Activated naive CD4-positive, alpha-beta T cell treated with anti-CD3 and anti-CD28 coated beads, Interleukin-2, amount 50 U/mL, for 16 hours (primary cell): ENCODE measurements around the gene EFNA5.
"Not testable (repeated sequence)": the region's sequence is repeated elsewhere in the genome, so short reads cannot be mapped to it uniquely, and the experiment has no call there.

Experiments used
- DNase-seq: peaks from one replicate; pipeline ENCODE4 v3.0.0-alpha.2; 2020

The EFNA5 gene

GRCh38 chr5:107476783-107477182 lies 194.0 kb downstream of the EFNA5 start:
- no peak for DNase-seq

GRCh38 chr5:107474716-107475489 lies 195.8 kb downstream of the EFNA5 start:
- DNase-seq: no peak

- DNase-seq: no peak
Measured at GRCh38 chr5:107474361-107474715, 196.4 kb downstream of the EFNA5 start.

GRCh38 chr5:107472620-107473064 lies 198.1 kb downstream of the EFNA5 start:
- no peak for DNase-seq

GRCh38 chr5:107470295-107470582 lies 200.5 kb downstream of the EFNA5 start:
- DNase-seq: no peak

GRCh38 chr5:107469485-107470294 lies 201.0 kb downstream of the EFNA5 start:
- no peak for DNase-seq

- no peak for DNase-seq
Measured at GRCh38 chr5:107469064-107469463, 201.7 kb downstream of the EFNA5 start.

- no peak for DNase-seq
Measured at GRCh38 chr5:107468276-107468675, 202.5 kb downstream of the EFNA5 start.

GRCh38 chr5:107467137-107467932 lies 203.4 kb downstream of the EFNA5 start:
- DNase-seq: no peak

GRCh38 chr5:107466233-107466769 lies 204.4 kb downstream of the EFNA5 start:
- no peak for DNase-seq

- no peak for DNase-seq
Measured at GRCh38 chr5:107464876-107465275, 205.9 kb downstream of the EFNA5 start.

- no peak for DNase-seq
Measured at GRCh38 chr5:107464416-107464815, 206.3 kb downstream of the EFNA5 start.

GRCh38 chr5:107463731-107464130 lies 207.0 kb downstream of the EFNA5 start:
- no peak for DNase-seq

- DNase-seq: no peak
Measured at GRCh38 chr5:107461770-107462169, 209.0 kb downstream of the EFNA5 start.

GRCh38 chr5:107460789-107461188 lies 209.9 kb downstream of the EFNA5 start:
- DNase-seq: no peak

GRCh38 chr5:107459605-107460004 lies 211.1 kb downstream of the EFNA5 start:
- no peak for DNase-seq

- DNase-seq: no peak
Measured at GRCh38 chr5:107458322-107458721, 212.4 kb downstream of the EFNA5 start.

- DNase-seq: no peak
Measured at GRCh38 chr5:107457881-107458280, 212.9 kb downstream of the EFNA5 start.

- DNase-seq: no peak
Measured at GRCh38 chr5:107457138-107457537, 213.6 kb downstream of the EFNA5 start.

- no peak for DNase-seq
Measured at GRCh38 chr5:107456281-107456715, 214.4 kb downstream of the EFNA5 start.

GRCh38 chr5:107455111-107455544 lies 215.6 kb downstream of the EFNA5 start:
- no peak for DNase-seq

GRCh38 chr5:107451827-107452226 lies 218.9 kb downstream of the EFNA5 start:
- DNase-seq: not testable (repeated sequence)

GRCh38 chr5:107451028-107451427 lies 219.7 kb downstream of the EFNA5 start:
- DNase-seq: no peak
